OCI-LY3 (cell line): ENCODE results near the gene CIZ1.

Experiments
- H2AFZ ChIP-seq: fragments of 200-600, 300-600 bp; shearing (Covaris generic); 2 replicates; pipeline ENCODE4 v1.6.0; 2014; ENCODE audit warnings: antibody characterized with exemption, low read depth, low read length
- H3K27ac ChIP-seq: fragments of 200-600, 300-600 bp; sonication (generic); 2 replicates; pipeline ENCODE4 v1.5.1; 2014; ENCODE audit warnings: mild to moderate bottlenecking, low read length, moderate library complexity, mixed read lengths
- H3K27me3 ChIP-seq: fragments of 200-600, 300-600 bp; sonication (generic); 2 replicates; pipeline ENCODE4 v1.6.1; 2014; ENCODE audit warnings: low read depth, low read length, mixed read lengths
- H3K36me3 ChIP-seq: fragments of 200-600, 300-600 bp; sonication (generic); replicated peaks from 2 replicates; pipeline ENCODE3; 2014; ENCODE audit warnings: low read depth, low read length, mixed read lengths
- H3K4me1 ChIP-seq: fragments of 300-600, 200-600 bp; sonication (generic); 2 replicates; pipeline ENCODE4 v1.6.1; 2014; ENCODE audit warnings: low read length, mixed read lengths
- H3K4me2 ChIP-seq: fragments of 200-600, 300-600 bp; sonication (generic); 2 replicates; pipeline ENCODE4 v1.6.1; 2014; ENCODE audit warnings: low read length, mixed read lengths
- H3K4me3 ChIP-seq: fragments of 300-600, 200-600 bp; sonication (generic); 2 replicates; pipeline ENCODE4 v1.5.1; 2014; ENCODE audit warnings: antibody characterized with exemption, mild to moderate bottlenecking, low read length, moderate library complexity
- H3K79me2 ChIP-seq: fragments of 300-600, 200-600 bp; shearing (Covaris generic); 2 replicates; pipeline ENCODE4 v1.6.1; 2014; ENCODE audit warnings: mild to moderate bottlenecking, low read length, mixed read lengths
- H3K9ac ChIP-seq: fragments of 300-600, 200-600 bp; shearing (Covaris generic); 2 replicates; pipeline ENCODE4 v1.6.0; 2014; ENCODE audit warnings: mild to moderate bottlenecking, low read length, moderate library complexity
- H3K9me3 ChIP-seq: fragments of 200-600, 300-600 bp; shearing (Covaris generic); 2 replicates; pipeline ENCODE4 v1.6.1; 2014; ENCODE audit warnings: low read length, mixed read lengths; ENCODE audit not compliant: insufficient read depth
- H4K20me1 ChIP-seq: fragments of 200-600, 300-600 bp; sonication (generic); 2 replicates; pipeline ENCODE4 v1.6.1; 2016; ENCODE audit warnings: low read length, mixed read lengths; ENCODE audit not compliant: insufficient read depth
- CTCF ChIP-seq: fragments of 200-600, 300-600 bp; sonication (generic); IDR thresholded peaks from 2 replicates; pipeline ENCODE4 v1.5.1; 2014; ENCODE audit warnings: antibody characterized with exemption, low read length, low read depth
- EZH2phosphoT487 ChIP-seq: fragments of 200-600 bp; shearing (Covaris generic); IDR thresholded peaks from 2 replicates; pipeline ENCODE4 v1.6.1; 2018; ENCODE audit warnings: antibody characterized with exemption, mixed run types, low read depth

CIZ1 gene

GRCh38 chr9:128123451-128124080 is 67.8 kb downstream of the CIZ1 start:
- Histone ChIP-seq H3K4me2 (no peak overlapping the region), H3K4me3 (no peak overlapping the region), H3K36me3 (peaks cover 21% of the 10 kb centered on the region), H3K79me2 (peaks cover 37% of the 10 kb centered on the region), H3K4me1 (peaks cover 18% of the 10 kb centered on the region), H3K27ac (no peak overlapping the region), H3K9ac (no peak overlapping the region), H2AFZ (no peak overlapping the region), H3K9me3 (no peaks in the 10 kb centered on the region), H4K20me1 (peaks cover 6% of the 10 kb centered on the region; the same call in 1 of the 2 replicates), H3K27me3 (no peaks in the 10 kb centered on the region)
- no peak for TF ChIP-seq CTCF
- no peak for TF ChIP-seq EZH2phosphoT487

- Histone ChIP-seq H3K9me3 (no peaks in the 10 kb centered on the region), H3K27ac (no peak overlapping the region), H3K27me3 (no peaks in the 10 kb centered on the region), H4K20me1 (peaks cover 6% of the 10 kb centered on the region; the same call in 1 of the 2 replicates), H2AFZ (no peak overlapping the region), H3K79me2 (peaks cover 37% of the 10 kb centered on the region), H3K4me2 (no peak overlapping the region), H3K36me3 (peaks cover 21% of the 10 kb centered on the region), H3K4me3 (no peak overlapping the region), H3K4me1 (peaks cover 23% of the 10 kb centered on the region), H3K9ac (no peak overlapping the region)
- no peak for TF ChIP-seq EZH2phosphoT487
- no peak for TF ChIP-seq CTCF
Observed at GRCh38 chr9:128122809-128123175, 68.6 kb downstream of the CIZ1 start.

GRCh38 chr9:128121924-128122808 is 69.2 kb downstream of the CIZ1 start:
- H4K20me1 ChIP-seq, result peaks cover 6% of the 10 kb centered on the region; the same call in 1 of the 2 replicates
- peaks cover 30% of the 10 kb centered on the region for H3K79me2 ChIP-seq
- H3K4me1 ChIP-seq, result peaks cover 28% of the 10 kb centered on the region
- H2AFZ ChIP-seq, result no peak overlapping the region
- H3K9me3 ChIP-seq, result no peaks in the 10 kb centered on the region
- no peaks in the 10 kb centered on the region for H3K27me3 ChIP-seq
- no peak overlapping the region for H3K27ac ChIP-seq
- TF ChIP-seq EZH2phosphoT487, result no peak
- no peak for TF ChIP-seq CTCF
- no peak overlapping the region for H3K4me2 ChIP-seq
- H3K9ac ChIP-seq, result no peak overlapping the region
- H3K4me3 ChIP-seq, result no peak overlapping the region
- peaks cover 21% of the 10 kb centered on the region for H3K36me3 ChIP-seq

- Histone ChIP-seq H3K27me3 (no peaks in the 10 kb centered on the region), H3K9ac (no peak overlapping the region), H3K79me2 (peaks cover 23% of the 10 kb centered on the region), H3K27ac (no peak overlapping the region), H3K9me3 (no peaks in the 10 kb centered on the region), H2AFZ (no peak overlapping the region), H3K36me3 (peaks cover 24% of the 10 kb centered on the region), H3K4me3 (no peak overlapping the region), H3K4me2 (no peak overlapping the region), H3K4me1 (peaks cover 34% of the 10 kb centered on the region), H4K20me1 (peaks cover 6% of the 10 kb centered on the region; the same call in 1 of the 2 replicates)
- TF ChIP-seq CTCF (no peak), EZH2phosphoT487 (no peak)
Observed at GRCh38 chr9:128121466-128121810, 69.9 kb downstream of the CIZ1 start.
